ENCODE results near the gene ANXA2. TPM values are rescaled to one million over a fixed set of nuclear protein-coding genes. Genes with fewer than 3 reads are reported as not detected.

Gene ANXA2
- total RNA-seq, 3 donors from 2014 or later, result 376 to 796 (median 757) TPM

GRCh38 chr15:60347480-60348049, 50.2 kb downstream of the ANXA2 start:
- Histone ChIP-seq H3K9me3 (no peaks in the 10 kb centered on the region), H3K36me3 (ENCODE audit: low read depth) (peaks cover 30% of the 10 kb centered on the region), H3K4me1 (ENCODE audit: low read depth) (no peaks in the 10 kb centered on the region), H3K4me3 (no peak overlapping the region)
- no peak for TF ChIP-seq CTCF (IDR thresholded peaks at IDR 0.05)
- DNase-seq, result no peak
- peak; percentile 5 for ATAC-seq
- intact Hi-C loops (cut with DNase I, micrococcal nuclease), result no loop called here

- TF ChIP-seq CTCF (IDR thresholded peaks at IDR 0.05), result no peak
- H3K4me1 ChIP-seq (ENCODE audit: low read depth), result no peaks in the 10 kb centered on the region
- DNase-seq (no peak), ATAC-seq (no peak)
- H3K9me3 ChIP-seq, result no peaks in the 10 kb centered on the region
- H3K4me3 ChIP-seq, result no peak overlapping the region
- peaks cover 26% of the 10 kb centered on the region for H3K36me3 ChIP-seq (ENCODE audit: low read depth)
- intact Hi-C loops (cut with DNase I, micrococcal nuclease), result no loop called here
Measured at GRCh38 chr15:60346653-60347052, 51.1 kb downstream of the ANXA2 start.

- TF ChIP-seq CTCF (IDR thresholded peaks at IDR 0.05), result no peak
- H3K9me3 ChIP-seq, result no peaks in the 10 kb centered on the region
- ATAC-seq (no peak), DNase-seq (no peak)
- peaks cover 20% of the 10 kb centered on the region for H3K36me3 ChIP-seq (ENCODE audit: low read depth)
- no peak overlapping the region for H3K4me3 ChIP-seq
- intact Hi-C loops (cut with DNase I, micrococcal nuclease), result no loop called here
- H3K4me1 ChIP-seq (ENCODE audit: low read depth), result no peaks in the 10 kb centered on the region
Measured at GRCh38 chr15:60346077-60346476, 51.7 kb downstream of the ANXA2 start.

GRCh38 chr15:60345598-60345997, 52.2 kb downstream of the ANXA2 start:
- ATAC-seq (no peak), DNase-seq (no peak)
- H3K4me3 ChIP-seq, result no peak overlapping the region
- H3K36me3 ChIP-seq (ENCODE audit: low read depth), result peaks cover 16% of the 10 kb centered on the region
- H3K9me3 ChIP-seq, result no peaks in the 10 kb centered on the region
- no peaks in the 10 kb centered on the region for H3K4me1 ChIP-seq (ENCODE audit: low read depth)
- no peak for TF ChIP-seq CTCF (IDR thresholded peaks at IDR 0.05)
- intact Hi-C loops (cut with DNase I, micrococcal nuclease), result no loop called here

GRCh38 chr15:60344987-60345386, 52.8 kb downstream of the ANXA2 start:
- no peak for TF ChIP-seq CTCF (IDR thresholded peaks at IDR 0.05)
- ATAC-seq (peak; percentile 34), DNase-seq (no peak)
- Histone ChIP-seq H3K36me3 (ENCODE audit: low read depth) (peaks cover 11% of the 10 kb centered on the region), H3K4me1 (ENCODE audit: low read depth) (no peaks in the 10 kb centered on the region), H3K9me3 (no peaks in the 10 kb centered on the region), H3K4me3 (no peak overlapping the region)
- intact Hi-C loops (cut with DNase I, micrococcal nuclease), result no loop called here

- no peak for TF ChIP-seq CTCF (IDR thresholded peaks at IDR 0.05)
- intact Hi-C loops (cut with DNase I, micrococcal nuclease), result no loop called here
- no peaks in the 10 kb centered on the region for H3K4me1 ChIP-seq (ENCODE audit: low read depth)
- no peak for DNase-seq
- ATAC-seq, result no peak
- H3K4me3 ChIP-seq, result no peak overlapping the region
- H3K36me3 ChIP-seq (ENCODE audit: low read depth), result peaks cover 11% of the 10 kb centered on the region
- no peaks in the 10 kb centered on the region for H3K9me3 ChIP-seq
Measured at GRCh38 chr15:60344461-60344860, 53.3 kb downstream of the ANXA2 start.
